Measurements from ENCODE around the gene TNS3. TPM values are rescaled to one million over a fixed set of nuclear protein-coding genes. Genes with fewer than 3 reads are reported as not detected.

Gene TNS3
- total and polyA plus RNA-seq, 2 of the 13 experiments (the other 11 are each of a cell fraction or from before 2014, with no cell fraction given) = 52.9 to 55.7 TPM

- TF ChIP-seq ZNF280D (CRISPR knock-in tag; IDR thresholded peaks at IDR 0.05) (no peak), ZNF800 (CRISPR knock-in tag; IDR thresholded peaks at IDR 0.05) (no peak), GATAD1 (CRISPR knock-in tag; IDR thresholded peaks at IDR 0.05) (no peak), ZNF496 (CRISPR knock-in tag; IDR thresholded peaks at IDR 0.05; ENCODE audit: insufficient replicate concordance) (no peak), ZGPAT (CRISPR knock-in tag; IDR thresholded peaks at IDR 0.05) (no peak), ZNF350 (CRISPR knock-in tag; IDR thresholded peaks at IDR 0.05; ENCODE audit: borderline replicate concordance, low read depth) (no peak)
These were observed 354.1 kb downstream of the TNS3 start (continued) for GRCh38 chr7:47227762-47228177.

GRCh38 chr7:47226696-47227095 is 355.2 kb downstream of the TNS3 start:
- no peaks in the 10 kb centered on the region for H3K36me3 ChIP-seq (replicated peaks in 1 of 2; ENCODE audit: control insufficient read depth in 1 of 2, insufficient read depth in 2 of 2, low read length in 2 of 2)
- H3K79me2 ChIP-seq (ENCODE audit: insufficient read depth, low read length) = no peaks in the 10 kb centered on the region
- H3K27me3 ChIP-seq (ENCODE audit: control insufficient read depth in 1 of 2, insufficient read depth in 2 of 2, low read length in 2 of 2) = peaks cover 2 to 9% of the 10 kb centered on the region in 2 experiments; a peak in 1 of 5 replicates
- H3K4me1 ChIP-seq (ENCODE audit: insufficient read depth, low read length) = no peaks in the 10 kb centered on the region
- H2AFZ ChIP-seq (ENCODE audit: low read length) = no peak overlapping the region
- no peak overlapping the region for H3K9ac ChIP-seq (ENCODE audit: insufficient read depth, low read depth, low read length)
- ATAC-seq (no peak), DNase-seq (ENCODE audit: low spot score) (no peak), FAIRE-seq (no peak)
- H3K9me3 ChIP-seq (ENCODE audit: low read length) = no peaks in the 10 kb centered on the region
- no TSS peak for BruUV-seq (replicated peaks)
- no peak overlapping the region for H3K4me2 ChIP-seq (ENCODE audit: low read depth, low read length)
- ChIA-PET CTCF (ENCODE audit: low intra/inter-chr PET ratio, low total read pairs) (no interaction called here), POLR2A (no interaction called here)
- intact Hi-C loops (cut with micrococcal nuclease; ENCODE audit: unreplicated experiment) = no loop called here
- H3K27ac ChIP-seq (ENCODE audit: extremely low read length, insufficient read depth, low read length) = no peak overlapping the region
- 85% methylated on average over 3 of the region's 5 CpGs for WGBS (ENCODE audit: low lambda C conversion rate)
- in situ Hi-C loops (cut with HindIII; ENCODE audit: extremely low pct_ligation_motif_present, low pct_unique_long_range_greater_than_20kb) = no loop called here
- no peaks in the 10 kb centered on the region for H4K20me1 ChIP-seq (ENCODE audit: insufficient read depth, low read length)
- H3K4me3 ChIP-seq (replicated peaks in 1 of 3; ENCODE audit: insufficient read depth in 1 of 3, low read depth in 2 of 3, low read length in 3 of 3) = no peak overlapping the region
- TF ChIP-seq SALL1 (CRISPR knock-in tag; IDR thresholded peaks at IDR 0.05) = no peak
- no peak for TF ChIP-seq TAF15 (IDR thresholded peaks at IDR 0.05; ENCODE audit: low read depth, low read length, poor library complexity, severe bottlenecking)
- no peak for TF ChIP-seq TFDP2 (CRISPR knock-in tag; IDR thresholded peaks at IDR 0.05)
- TF ChIP-seq ZMAT5 (CRISPR knock-in tag; IDR thresholded peaks at IDR 0.05; ENCODE audit: borderline replicate concordance, low read depth) = no peak
- TF ChIP-seq TFAP4 (IDR thresholded peaks at IDR 0.05; ENCODE audit: borderline replicate concordance, low read depth) = no peak
- TF ChIP-seq SYNCRIP (IDR thresholded peaks at IDR 0.05; ENCODE audit: insufficient read depth, low read depth, low read length) = no peak
- TF ChIP-seq RFX3 (CRISPR knock-in tag; IDR thresholded peaks at IDR 0.05) = no peak

Measured in HepG2 (cell line).